Measurements from ENCODE around the gene MED7. TPM values are rescaled to one million over a fixed set of nuclear protein-coding genes. Genes with fewer than 3 reads are reported as not detected.

Gene MED7
- total RNA-seq, 1 donor = 6.2 TPM

GRCh38 chr5:157165261-157165660 lies 22.6 kb upstream of the MED7 start:
- no peak for DNase-seq (ENCODE audit: low read depth in 2 of 3, low spot score in 2 of 3)

GRCh38 chr5:157164521-157164920 lies 21.9 kb upstream of the MED7 start:
- no peak for DNase-seq (ENCODE audit: low read depth in 2 of 3, low spot score in 2 of 3)

DNA sequence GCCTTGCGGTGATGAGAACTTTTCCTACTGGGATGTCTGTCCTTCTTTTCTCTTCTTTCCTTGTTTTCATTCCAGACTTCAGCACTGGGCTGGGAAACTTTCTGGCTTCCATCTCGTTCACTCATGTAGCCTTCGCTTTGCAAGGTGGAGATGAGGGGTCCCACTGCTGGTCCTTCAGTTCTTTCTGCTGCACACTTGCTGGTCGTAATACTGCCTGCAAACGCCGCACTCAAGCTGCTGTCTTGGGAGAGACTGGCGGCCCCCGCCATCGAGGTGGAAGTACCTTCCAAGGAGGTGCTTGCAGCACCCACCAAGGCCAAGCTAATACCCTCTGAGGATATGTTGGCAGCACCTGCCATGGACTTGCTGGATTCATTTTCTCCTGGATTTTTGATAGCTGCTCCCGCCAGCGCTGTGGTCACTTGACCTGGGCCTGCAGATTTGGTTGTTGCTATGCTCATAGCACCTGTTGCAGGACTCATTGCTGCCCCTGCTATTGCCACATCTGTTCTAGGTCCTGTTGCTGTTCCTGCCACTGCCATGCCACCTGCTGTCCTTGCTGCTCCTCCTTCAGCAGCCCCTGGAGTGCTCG lies 20.4 kb upstream of the MED7 start:
- no peak for DNase-seq (ENCODE audit: low read depth in 2 of 3, low spot score in 2 of 3)

DNA sequence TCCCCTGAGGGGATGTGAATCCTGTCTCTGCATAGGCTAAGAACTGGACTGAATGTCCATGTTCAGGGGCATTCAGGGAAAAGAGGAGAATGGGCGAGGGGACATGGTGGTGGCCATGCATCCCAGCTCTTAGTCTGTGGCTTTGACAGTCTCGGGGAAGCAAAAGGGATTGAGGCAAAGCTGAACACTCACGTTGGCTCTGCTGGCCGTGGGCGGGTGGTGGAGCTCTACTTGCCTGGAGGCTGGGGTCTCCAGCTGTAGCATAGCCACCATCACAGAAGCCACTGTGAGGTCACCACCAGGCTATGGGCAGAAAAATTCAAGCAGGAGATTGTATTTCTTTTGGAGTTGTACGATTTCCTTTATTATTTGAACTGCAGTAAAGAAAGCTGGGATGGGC lies 19.3 kb upstream of the MED7 start:
- DNase-seq (ENCODE audit: low read depth in 2 of 3, low spot score in 2 of 3) = no peak

DNA sequence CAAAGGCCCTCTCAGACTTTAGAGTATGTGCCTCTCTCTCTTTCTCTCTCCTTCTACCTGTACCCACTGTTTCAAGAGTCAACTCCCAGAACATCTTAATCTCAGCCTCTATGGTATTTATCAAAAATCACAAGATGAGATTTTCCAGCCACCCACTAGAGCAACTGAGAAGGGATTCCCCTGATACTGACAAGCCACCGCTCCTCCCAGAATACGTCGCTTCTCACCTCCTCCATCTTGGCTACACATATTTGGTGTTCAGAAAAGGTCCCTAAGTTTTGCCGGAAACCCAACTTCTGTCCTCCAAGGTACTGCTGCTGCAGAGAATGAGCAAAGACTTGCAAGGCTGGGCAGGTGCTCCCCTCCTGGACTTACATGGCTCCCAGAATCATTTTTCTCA lies 17.3 kb upstream of the MED7 start:
- no peak for DNase-seq (ENCODE audit: low read depth in 2 of 3, low spot score in 2 of 3)

GRCh38 chr5:157159209-157159751 lies 16.6 kb upstream of the MED7 start:
- peak in 1 of 3 donors; percentile 45 for DNase-seq (ENCODE audit: low read depth in 2 of 3, low spot score in 2 of 3)

- no peak for DNase-seq (ENCODE audit: low read depth in 2 of 3, low spot score in 2 of 3)
These were observed 14.7 kb upstream of the MED7 start for GRCh38 chr5:157157293-157157891.

- DNase-seq (ENCODE audit: low read depth in 2 of 3, low spot score in 2 of 3) = no peak
These were observed 12.6 kb upstream of the MED7 start for GRCh38 chr5:157155297-157155696.

GRCh38 chr5:157150995-157151394 lies 8.3 kb upstream of the MED7 start:
- no peak for DNase-seq (ENCODE audit: low read depth in 2 of 3, low spot score in 2 of 3)

DNA sequence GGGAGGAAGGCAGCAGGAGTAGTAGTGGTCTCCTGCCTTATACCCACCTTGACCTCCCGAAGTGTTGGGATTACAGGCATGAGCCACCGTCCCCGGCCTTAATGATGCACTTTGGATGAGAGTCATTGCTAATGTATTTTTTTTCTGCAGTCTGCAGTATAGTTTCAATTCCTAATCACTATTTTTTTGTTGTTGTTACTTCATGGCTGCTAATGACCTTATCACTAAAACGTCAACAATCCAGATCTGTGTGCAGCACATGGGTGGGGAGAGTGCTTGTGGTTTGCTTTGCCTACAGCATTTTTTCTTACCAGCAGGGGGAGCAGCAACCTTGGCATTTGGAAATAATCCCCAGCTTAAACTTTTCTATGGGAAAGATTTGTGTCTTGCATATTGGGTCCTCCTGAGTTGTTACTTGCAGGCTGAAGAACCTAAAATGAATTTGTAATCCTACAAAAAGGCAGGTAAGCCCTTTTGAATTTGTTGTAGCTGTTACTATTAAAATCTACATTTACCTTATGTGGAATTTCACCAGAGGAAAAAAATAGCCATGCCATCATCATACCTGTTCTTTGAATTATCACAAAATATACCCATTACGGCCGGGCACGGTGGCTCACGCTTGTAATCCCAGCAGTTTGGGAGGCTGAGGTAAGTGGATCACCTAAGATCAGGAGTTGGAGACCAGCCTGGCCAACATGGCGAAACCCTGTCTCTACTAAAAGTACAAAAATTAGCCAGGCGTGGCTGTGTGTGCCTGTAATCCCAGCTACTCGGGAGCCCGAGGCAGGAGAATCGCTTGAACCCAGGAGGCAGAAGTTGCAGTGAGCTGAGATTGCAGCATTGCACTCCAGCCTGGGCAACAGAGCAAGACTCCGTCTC lies 6.3 kb upstream of the MED7 start:
- DNase-seq (ENCODE audit: low read depth in 2 of 3, low spot score in 2 of 3) = peak; percentile 69 to 87 (median 70)

- DNase-seq (ENCODE audit: low read depth in 2 of 3, low spot score in 2 of 3) = peak in 1 of 3 donors; percentile 22
These were observed 684 bp upstream of the MED7 start for GRCh38 chr5:157143127-157143971.

GRCh38 chr5:157137691-157138090 lies 5.0 kb downstream of the MED7 start:
- no peak for DNase-seq (ENCODE audit: low read depth in 2 of 3, low spot score in 2 of 3)

DNA sequence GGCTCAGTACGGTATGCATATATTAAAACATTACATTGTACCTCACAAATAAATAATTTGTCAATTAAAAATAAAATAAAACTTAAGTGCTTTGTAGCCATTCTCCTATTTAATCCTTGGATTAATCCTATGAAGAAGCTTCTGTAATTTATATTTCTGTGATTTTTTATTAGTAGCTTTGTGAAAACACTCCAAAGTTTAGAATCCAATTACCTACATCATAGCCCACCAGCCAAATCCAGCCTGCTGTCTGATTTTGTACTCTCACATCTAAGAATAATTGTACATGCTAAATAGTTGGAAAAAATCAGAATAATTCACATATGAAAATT lies 10.4 kb downstream of the MED7 start:
- no peak for DNase-seq (ENCODE audit: low read depth in 2 of 3, low spot score in 2 of 3)

DNA sequence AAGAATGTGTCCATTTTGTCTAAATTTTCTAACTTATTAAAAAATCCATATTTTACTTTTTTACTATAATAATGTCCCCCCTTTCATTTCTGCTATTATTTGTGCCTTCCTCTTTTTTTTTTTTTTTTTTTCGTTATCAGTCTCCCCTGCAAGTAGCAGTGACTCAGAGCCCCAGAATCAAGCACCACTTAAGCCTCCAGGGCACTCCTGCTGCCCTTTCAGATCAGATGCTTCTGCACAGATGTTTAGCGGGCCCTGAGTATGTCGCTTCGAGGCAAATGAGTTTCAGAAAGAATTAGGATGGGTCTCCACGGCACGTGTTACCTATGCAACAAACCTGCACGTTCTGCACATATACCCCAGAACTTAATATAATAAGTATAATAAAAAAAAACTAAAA lies 11.7 kb downstream of the MED7 start:
- peak in 2 of 3 donors; percentile 66 to 78 for DNase-seq (ENCODE audit: low read depth in 2 of 3, low spot score in 2 of 3)

DNA sequence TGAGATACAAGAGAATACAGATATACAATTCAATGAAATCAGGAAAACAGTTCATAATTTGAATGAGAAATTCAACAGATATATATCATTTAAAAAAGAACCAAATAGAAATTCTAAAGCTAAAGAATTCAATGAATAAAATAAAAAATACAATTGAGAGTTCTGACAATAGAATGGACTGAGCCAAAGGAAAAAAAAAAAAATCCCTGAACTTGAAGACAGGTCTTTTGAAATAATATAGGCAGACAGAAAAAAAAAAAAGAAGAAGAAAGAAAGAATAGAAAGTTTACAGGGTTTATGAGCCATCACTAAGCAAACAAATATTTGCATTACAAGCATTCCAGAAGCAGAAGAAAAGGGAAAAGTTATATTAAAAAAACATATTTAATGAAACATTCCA lies 21.0 kb downstream of the MED7 start:
- DNase-seq (ENCODE audit: low read depth in 2 of 3, low spot score in 2 of 3) = no peak

- no peak for DNase-seq (ENCODE audit: low read depth in 2 of 3, low spot score in 2 of 3)
These were observed 22.6 kb downstream of the MED7 start for GRCh38 chr5:157120102-157120501.

- no peak for DNase-seq (ENCODE audit: low read depth in 2 of 3, low spot score in 2 of 3)
These were observed 26.1 kb downstream of the MED7 start for GRCh38 chr5:157116483-157116954.

DNA sequence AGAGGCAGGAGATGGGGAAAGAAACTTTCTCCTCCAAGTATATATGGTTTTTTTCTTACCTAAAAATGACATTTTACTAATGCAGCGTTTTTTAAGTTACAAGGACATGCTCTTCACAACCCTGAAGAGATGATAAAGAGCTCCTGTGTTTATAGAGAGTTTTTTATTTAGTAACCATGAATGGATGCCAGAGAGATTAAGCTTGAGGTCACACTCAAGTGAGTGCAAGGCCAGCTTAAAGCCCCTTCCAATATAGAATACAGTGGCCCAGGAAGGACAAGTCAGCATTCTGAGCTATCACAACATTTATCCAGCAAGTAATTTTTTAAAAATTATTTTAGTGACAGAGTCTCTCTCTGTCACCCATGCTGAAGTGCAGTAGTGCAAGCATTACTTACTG lies 27.2 kb downstream of the MED7 start:
- no peak for DNase-seq (ENCODE audit: low read depth in 2 of 3, low spot score in 2 of 3)

- no peak for DNase-seq (ENCODE audit: low read depth in 2 of 3, low spot score in 2 of 3)
These were observed 27.7 kb downstream of the MED7 start for GRCh38 chr5:157115012-157115411.

DNA sequence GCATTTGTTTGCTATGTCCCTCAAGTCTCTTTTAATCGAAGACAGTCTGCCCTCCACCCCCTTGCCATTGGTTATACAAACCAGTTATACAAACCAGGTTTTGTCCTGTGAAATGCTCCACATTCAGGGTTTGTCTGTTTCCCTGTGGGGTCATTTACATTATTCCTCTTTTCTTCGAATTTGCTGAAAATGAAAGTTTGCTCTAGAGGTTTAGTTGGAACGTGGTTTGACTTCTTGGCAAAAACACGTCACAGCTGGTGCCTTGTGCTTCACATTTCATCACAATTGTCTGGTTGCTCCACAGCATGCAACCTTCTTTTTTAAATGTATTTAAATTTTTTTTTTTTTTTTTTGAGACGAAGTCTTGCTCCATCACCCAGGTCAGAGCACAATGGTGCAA lies 29.7 kb downstream of the MED7 start:
- DNase-seq (ENCODE audit: low read depth in 2 of 3, low spot score in 2 of 3) = no peak

GRCh38 chr5:157109744-157110143 lies 32.9 kb downstream of the MED7 start:
- peak in 2 of 3 donors; percentile 38 to 61 for DNase-seq (ENCODE audit: low read depth in 2 of 3, low spot score in 2 of 3)
